Glomerular endothelial cell (primary cell): ENCODE measurements around the gene PFN1. TPM values are rescaled to one million over a fixed set of nuclear protein-coding genes. Genes with fewer than 3 reads are reported as not detected.

Experiments used
- DNase-seq: peaks from one replicate; pipeline ENCODE4 v3.0.0-alpha.2; 2011; ENCODE audit warnings: low read depth, low spot score; ENCODE audit errors: extremely low read depth
- total RNA-seq: library from RNA; depleted of rRNA; stranded (reverse); fragments of >200 nt; gene quantifications from 2 replicates; pipeline ENCODE4 v1.2.3, GENCODE V29; 2015

Gene PFN1
- total RNA-seq, 1 donor from 2014 or later: 1,900 TPM

GRCh38 chr17:4946312-4946976, 1.9 kb downstream of the PFN1 start:
- DNase-seq: no peak

GRCh38 chr17:4945944-4946280, 2.4 kb downstream of the PFN1 start:
- no peak for DNase-seq

GRCh38 chr17:4945176-4945943, 3.0 kb downstream of the PFN1 start:
- DNase-seq: no peak

GRCh38 chr17:4944554-4945175, 3.7 kb downstream of the PFN1 start:
- no peak for DNase-seq

- DNase-seq: no peak
These were observed 4.2 kb downstream of the PFN1 start for GRCh38 chr17:4944163-4944553.

- DNase-seq: no peak
These were observed 5.4 kb downstream of the PFN1 start for GRCh38 chr17:4942760-4943508.

GRCh38 chr17:4941319-4941610, 7.1 kb downstream of the PFN1 start:
- DNase-seq: no peak

GRCh38 chr17:4940555-4941318, 7.6 kb downstream of the PFN1 start:
- DNase-seq: no peak

- DNase-seq: peak; percentile 100
These were observed 8.4 kb downstream of the PFN1 start, which contains the start of the genes RNF167 and SLC25A11 for GRCh38 chr17:4939796-4940554. RNF167 (plus strand) TSS chr17:4940268; CDS start chr17:4940910, 642 bp downstream. SLC25A11 (minus strand) TSS chr17:4940046; CDS start chr17:4939910, 136 bp downstream.

- DNase-seq: no peak
These were observed 8.9 kb downstream of the PFN1 start for GRCh38 chr17:4939546-4939795.

- DNase-seq: no peak
These were observed 9.4 kb downstream of the PFN1 start for GRCh38 chr17:4938688-4939545.

GRCh38 chr17:4938069-4938491, 10.2 kb downstream of the PFN1 start:
- no peak for DNase-seq

GRCh38 chr17:4937553-4937952, 10.8 kb downstream of the PFN1 start:
- DNase-seq: no peak

GRCh38 chr17:4936436-4936835, 11.9 kb downstream of the PFN1 start:
- no peak for DNase-seq

GRCh38 chr17:4935650-4936049, 12.7 kb downstream of the PFN1 start:
- DNase-seq: no peak

- no peak for DNase-seq
These were observed 14.0 kb downstream of the PFN1 start for GRCh38 chr17:4934173-4934979.

GRCh38 chr17:4933646-4934045, 14.7 kb downstream of the PFN1 start:
- no peak for DNase-seq

GRCh38 chr17:4932756-4933155, 15.6 kb downstream of the PFN1 start:
- no peak for DNase-seq
